Midbrain (tissue), 1 donor: ENCODE data around the gene MYRIP.
"Not testable (repeated sequence)": the region's sequence is repeated elsewhere in the genome, so short reads cannot be mapped to it uniquely, and the experiment has no call there.

ENCODE experiments used
- DNase-seq: peaks from one replicate; lab custom pipeline; 2025; lab: John Stamatoyannopoulos, UW

MYRIP gene

GRCh38 chr3:39809181-39809994 lies at the start of gene MYRIP:
Gene MYRIP, plus strand, starts transcription at chr3:39809609. Its CDS starts 91,208 bp downstream, at chr3:39900817.
- DNase-seq = peak; percentile 72

GRCh38 chr3:39760325-39760724 lies 49.1 kb upstream of the MYRIP start:
- no peak for DNase-seq

- DNase-seq = no peak
These were observed 46.8 kb upstream of the MYRIP start for GRCh38 chr3:39762537-39763070.

DNA sequence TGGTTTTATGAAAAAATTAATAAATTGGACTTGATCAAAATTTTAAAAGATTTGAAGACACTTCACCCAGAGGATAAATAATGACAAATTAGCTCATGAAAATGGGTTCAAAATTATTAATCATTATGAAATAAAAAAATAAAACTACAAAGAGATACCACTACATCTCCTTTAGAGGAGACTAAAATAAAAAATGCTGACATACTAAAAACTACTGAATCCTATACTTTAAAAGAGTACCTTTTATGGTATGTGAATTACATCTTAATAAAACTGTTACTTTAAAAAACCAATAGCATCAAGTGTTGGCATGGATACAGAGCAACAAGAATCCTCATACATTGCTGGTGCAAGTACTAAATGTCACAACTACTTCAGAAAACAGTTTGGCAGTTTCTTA lies 46.0 kb upstream of the MYRIP start:
- DNase-seq = no peak

DNA sequence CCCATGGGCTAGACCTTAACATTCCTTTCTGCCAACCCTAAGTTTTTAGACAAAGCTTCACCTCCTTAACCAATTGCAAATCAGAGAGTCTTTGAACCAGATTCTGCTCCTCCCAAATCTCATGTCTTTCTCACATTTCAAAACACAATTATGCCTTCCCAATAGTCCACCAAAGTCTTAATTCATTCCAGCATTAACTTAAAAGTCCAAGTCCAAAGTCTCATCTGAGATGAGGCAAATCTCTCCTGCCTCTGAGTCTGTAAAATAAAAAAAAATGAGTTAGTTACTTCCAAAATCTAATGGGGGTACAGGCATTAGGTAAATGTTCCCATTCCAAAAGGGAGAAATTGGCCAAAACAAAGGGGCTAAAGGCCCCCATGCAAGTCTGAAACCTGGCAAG lies 43.8 kb upstream of the MYRIP start:
- DNase-seq = no peak

- no peak for DNase-seq
These were observed 43.0 kb upstream of the MYRIP start for GRCh38 chr3:39766433-39766832.

GRCh38 chr3:39766909-39767308 lies 42.5 kb upstream of the MYRIP start:
- not testable (repeated sequence) for DNase-seq

DNA sequence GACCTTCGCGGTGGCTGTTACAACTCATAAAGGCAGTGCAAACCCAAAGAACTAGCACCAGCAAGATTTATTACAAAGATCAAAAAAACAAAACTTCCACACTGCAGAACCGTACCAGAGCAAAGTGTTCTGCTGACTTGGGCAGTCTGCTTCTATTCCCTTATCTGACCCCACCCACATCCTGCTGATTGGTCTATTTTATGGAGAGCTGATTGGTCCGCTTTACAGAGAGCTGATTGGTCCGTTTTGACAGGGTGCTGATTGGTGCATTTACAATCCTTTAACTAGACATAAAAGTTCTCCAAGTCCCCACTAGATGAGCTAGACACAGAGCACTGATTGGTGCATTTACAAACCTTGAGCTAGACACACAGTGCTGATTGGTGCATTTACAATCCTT lies 31.2 kb upstream of the MYRIP start:
- DNase-seq = not testable (repeated sequence)

DNA sequence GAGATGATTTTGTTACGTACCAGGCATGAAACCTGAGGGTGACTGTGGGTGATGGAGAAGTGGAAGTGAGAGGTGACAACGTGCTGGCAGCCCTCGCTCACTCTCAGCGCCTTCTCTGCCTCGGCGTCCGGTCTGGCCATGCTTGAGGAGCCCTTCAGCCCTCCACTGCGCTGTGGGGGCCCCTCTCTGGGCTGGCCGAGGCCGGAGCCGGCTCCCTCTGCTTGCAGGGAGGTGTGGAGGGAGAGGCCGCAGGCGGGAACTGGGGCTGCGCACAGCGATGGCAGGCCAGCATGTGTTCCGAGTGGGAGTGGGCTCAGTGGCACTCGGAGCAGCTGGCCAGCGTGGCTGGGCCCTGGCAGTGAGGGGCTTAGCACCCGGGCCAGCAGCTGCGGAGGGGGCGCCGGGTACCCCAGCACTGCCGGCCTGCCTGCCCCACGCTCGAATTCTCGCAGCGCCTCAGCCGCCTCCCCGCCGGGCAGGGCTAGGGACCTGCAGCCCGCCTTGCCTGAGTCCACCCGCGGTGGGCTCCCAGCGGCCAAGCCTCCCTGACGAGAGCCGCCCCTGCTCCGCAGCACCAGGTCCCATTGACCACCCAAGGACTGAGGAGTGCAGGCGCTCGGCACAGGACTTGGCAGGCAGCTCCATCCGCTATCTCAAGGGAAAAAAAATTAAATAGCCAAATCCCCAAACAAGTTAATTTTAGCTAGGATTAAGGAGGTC lies 29.7 kb upstream of the MYRIP start:
- DNase-seq = no peak

GRCh38 chr3:39780352-39780751 lies 29.1 kb upstream of the MYRIP start:
- DNase-seq = no peak

- no peak for DNase-seq
These were observed 28.4 kb upstream of the MYRIP start for GRCh38 chr3:39781025-39781424.

DNA sequence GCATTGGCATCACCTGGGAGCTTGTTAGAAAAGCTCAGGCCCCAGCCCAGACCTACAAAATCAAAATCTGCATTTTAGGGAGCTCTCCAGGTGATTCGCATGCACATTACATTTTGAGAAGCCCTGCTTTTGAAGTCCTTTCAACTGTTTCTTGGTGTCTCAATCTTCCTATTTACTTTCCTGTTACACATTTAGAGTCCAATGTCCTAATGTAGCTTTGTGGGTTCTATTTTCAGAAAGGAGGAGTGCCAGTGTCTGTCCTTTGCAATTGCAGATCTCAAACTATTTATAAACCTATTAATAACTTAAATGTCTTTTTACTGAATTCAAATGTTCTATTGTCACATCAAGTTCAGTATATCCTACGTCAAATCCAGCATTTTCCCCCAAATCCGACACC lies 27.8 kb upstream of the MYRIP start:
- no peak for DNase-seq

- DNase-seq = no peak
These were observed 25.7 kb upstream of the MYRIP start for GRCh38 chr3:39783680-39784079.

GRCh38 chr3:39784922-39785321 lies 24.5 kb upstream of the MYRIP start:
- no peak for DNase-seq

DNA sequence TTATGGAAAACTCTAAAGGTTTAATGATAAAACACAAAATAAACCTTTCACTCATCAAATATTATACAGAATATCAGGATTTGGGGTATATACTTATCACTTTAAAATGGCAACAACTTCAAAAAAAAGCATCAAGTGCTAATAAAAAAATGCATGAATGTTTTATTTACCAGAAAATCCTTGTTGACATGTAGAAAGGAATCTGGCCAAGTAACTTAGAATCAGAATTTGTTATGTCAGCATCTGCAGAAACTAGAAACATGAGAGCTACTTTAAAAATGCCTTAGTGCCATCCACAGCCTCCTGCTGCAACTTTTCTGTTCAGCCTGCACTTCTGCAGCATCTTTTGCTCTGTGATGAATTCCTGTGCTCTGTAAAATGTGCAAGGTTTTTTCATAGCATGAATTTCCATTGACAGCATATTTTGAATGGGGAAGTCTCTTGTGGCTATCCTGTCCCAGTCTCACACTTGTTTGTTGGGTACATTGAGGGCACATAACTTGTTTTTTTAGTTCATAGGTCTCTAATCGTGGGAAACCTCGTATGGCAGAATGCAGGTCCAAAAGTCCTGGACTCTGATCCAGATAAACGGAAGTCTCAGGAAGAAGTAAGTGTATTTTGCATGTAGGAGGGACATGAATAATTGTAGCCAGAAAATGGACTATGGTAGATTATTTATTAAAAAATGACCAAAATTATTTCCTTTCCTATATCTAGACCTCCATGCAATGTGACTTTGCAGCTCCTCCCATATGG lies 21.1 kb upstream of the MYRIP start:
- no peak for DNase-seq

DNA sequence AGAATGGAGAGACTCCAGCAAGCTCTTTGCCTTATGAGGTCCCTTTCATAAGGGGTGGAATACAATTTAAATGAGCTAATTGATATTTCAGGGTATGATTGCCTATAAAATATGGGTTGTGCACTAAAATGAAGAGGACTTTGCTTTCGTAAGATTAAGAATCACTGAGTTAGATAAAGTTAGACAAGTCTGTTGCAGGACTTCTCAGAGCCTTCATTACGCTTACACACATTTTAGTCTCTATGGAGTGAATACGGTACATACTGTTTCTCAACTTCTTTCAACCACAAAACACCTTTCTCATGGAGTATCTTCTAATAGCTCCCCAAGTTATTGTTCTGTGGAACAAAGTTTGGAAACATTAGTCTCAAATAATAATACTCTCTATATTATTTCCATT lies 17.8 kb upstream of the MYRIP start:
- no peak for DNase-seq

GRCh38 chr3:39794880-39795279 lies 14.5 kb upstream of the MYRIP start:
- no peak for DNase-seq

DNA sequence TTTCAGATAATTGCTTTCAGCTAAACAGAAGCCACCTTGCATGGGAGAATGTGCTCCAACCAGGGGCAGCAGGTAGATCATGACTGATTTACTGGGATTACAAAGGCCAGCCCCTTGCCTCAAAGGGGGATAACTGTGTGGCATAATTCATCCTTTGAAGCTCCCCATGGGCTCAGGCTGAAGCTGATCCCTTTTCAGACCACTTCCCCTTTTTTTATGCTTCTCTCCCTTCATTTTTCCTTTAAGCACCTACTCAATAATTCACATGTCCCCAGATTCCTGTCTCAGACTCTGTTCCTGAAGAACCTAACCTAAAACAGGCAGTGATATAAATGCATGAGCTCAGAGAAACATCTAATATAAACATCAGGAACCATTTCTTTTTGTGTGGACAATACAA lies 8.2 kb upstream of the MYRIP start:
- no peak for DNase-seq

- not testable (repeated sequence) for DNase-seq
These were observed 6.9 kb upstream of the MYRIP start for GRCh38 chr3:39802486-39802885.

DNA sequence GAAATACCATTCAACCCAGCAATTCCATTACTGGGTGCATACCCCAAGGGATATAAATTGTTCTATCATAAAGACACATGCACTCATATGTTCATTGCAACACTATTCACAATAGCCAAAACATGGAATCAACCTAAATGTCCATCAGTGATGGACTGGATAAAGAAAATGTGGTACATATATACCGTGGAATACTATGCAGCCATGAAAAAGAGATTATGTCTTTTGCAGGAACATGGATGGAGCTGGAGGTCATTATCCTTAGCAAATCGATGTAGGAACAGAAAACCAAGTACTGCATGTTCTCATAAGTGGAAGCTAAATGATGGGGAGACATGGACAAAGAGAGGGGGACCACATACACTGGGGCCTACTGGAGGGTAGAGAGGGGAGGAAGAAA lies 5.5 kb upstream of the MYRIP start:
- DNase-seq = no peak

DNA sequence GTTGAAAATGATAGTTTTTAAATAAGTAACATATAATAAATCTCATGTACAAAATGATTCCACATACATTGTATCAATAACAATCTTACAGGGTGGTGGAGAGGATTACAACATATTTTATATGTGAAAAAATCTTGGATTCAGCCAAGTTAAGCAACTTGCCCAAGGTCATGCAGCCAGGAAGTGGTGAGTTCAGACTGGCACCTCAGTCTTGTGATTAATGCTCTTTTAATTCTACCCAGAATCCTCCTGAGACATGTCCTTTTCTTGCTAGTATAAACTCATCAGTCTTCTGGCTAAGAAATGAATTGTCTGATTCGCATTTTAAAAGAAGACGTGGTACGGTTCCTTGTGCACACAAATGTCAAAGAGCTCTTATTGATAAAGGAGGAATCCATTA lies 4.5 kb upstream of the MYRIP start:
- DNase-seq = no peak

DNA sequence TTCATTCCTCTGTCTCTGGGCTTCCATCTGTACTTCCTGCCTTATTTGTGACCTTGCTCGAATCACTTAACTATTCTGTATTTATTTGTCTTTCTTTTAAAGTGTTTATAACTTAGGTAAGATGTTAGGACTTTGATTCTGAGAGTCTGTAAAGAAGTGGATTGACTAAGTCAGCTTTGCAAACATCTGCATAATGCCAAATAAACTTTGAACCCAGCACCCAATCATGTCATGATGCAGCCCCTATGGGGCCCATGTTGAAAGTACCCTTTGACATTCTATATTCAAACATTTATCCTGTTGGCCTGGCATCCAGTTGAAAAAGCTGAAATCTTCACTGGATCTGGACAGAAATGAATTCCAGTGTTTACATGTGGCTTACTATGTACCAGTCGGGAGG lies 3.8 kb upstream of the MYRIP start:
- DNase-seq = no peak
